GM12878 (cell line): Measurements from ENCODE around the gene SESN1. TPM values are rescaled to one million over a fixed set of nuclear protein-coding genes. Genes with fewer than 3 reads are reported as not detected.
A peak's percentile ranks its signal among the peaks of the same experiment; 100 is the strongest.

Experiments
- ATAC-seq: fragments of 200-7000 bp; cut with Tn5 transposase; 3 replicates; pipeline ENCODE4 v1.9.1; 2020; ENCODE audit warnings: mild to moderate bottlenecking, moderate library complexity
- BruUV-seq: library from RNA; stranded (reverse); fragments of 400-500 nt; replicated peaks from 2 replicates; lab custom pipeline; 2021; lab: Mats Ljungman, UMichigan
- CTCF ChIA-PET: fragments of 300-600 bp; sonication (Branson Sonifier 250); formaldehyde crosslinking; extraction: SDS; loops from one replicate; lab custom pipeline; 2021; ENCODE audit warnings: inconsistent platforms; lab: Yijun Ruan, JAX
- POLR2A ChIA-PET: fragments of 350-600 bp; formaldehyde crosslinking; extraction: SDS; loops from one replicate; lab custom pipeline; 2021; ENCODE audit warnings: inconsistent platforms; lab: Charles Lee
- RAD21 ChIA-PET: fragments of 300-600 bp; sonication (Branson Sonifier 250); formaldehyde crosslinking; loops from one replicate; lab custom pipeline; 2023; ENCODE audit warnings: antibody characterized with exemption; ENCODE audit not compliant: unreplicated experiment; lab: Charles Lee
- SMC1A ChIA-PET: fragments of 300-600 bp; sonication (Branson Sonifier 250); formaldehyde crosslinking; loops from one replicate; lab custom pipeline; 2023; ENCODE audit not compliant: unreplicated experiment, uncharacterized antibody; lab: Charles Lee
- DNase-seq: peaks from one replicate; pipeline ENCODE4 v3.0.0-alpha.2; 2011; ENCODE audit warnings: low read depth, low spot score
- FAIRE-seq: peaks from 3 replicates; lab custom pipeline; 2011; peaks lifted over from hg19 to GRCh38; lab: Jason Lieb, UNC
- H2AFZ ChIP-seq: 2 replicates; pipeline ENCODE4 v1.6.0; 2011; ENCODE audit warnings: low read depth, low read length, control low read depth; ENCODE audit not compliant: control insufficient read depth
- H3K27ac ChIP-seq: 2 replicates; pipeline ENCODE4 v1.5.1; 2011; ENCODE audit warnings: control low read depth; ENCODE audit not compliant: control insufficient read depth, insufficient read depth
- H3K27me3 ChIP-seq, 2 experiments: replicated peaks in 1 of 2; 2 replicates each; pipeline versions ENCODE4 v1.6.0 to v1.6.1; 2011; ENCODE audit warnings: low read length in 1 of 2; ENCODE audit not compliant: control insufficient read depth in 2 of 2, insufficient read depth in 2 of 2
- H3K36me3 ChIP-seq, 2 experiments: 2 replicates each; pipeline ENCODE4 v1.5.1; 2011; ENCODE audit warnings: low read length in 1 of 2; ENCODE audit not compliant: control insufficient read depth in 2 of 2, insufficient read depth in 2 of 2
- H3K4me1 ChIP-seq: 2 replicates; pipeline ENCODE4 v1.6.1; 2011; ENCODE audit warnings: mild to moderate bottlenecking, low read length, moderate library complexity, mixed read lengths; ENCODE audit not compliant: control insufficient read depth, insufficient read depth
- H3K4me2 ChIP-seq: 2 replicates; pipeline ENCODE4 v1.6.0; 2011; ENCODE audit warnings: control low read depth; ENCODE audit not compliant: control insufficient read depth, insufficient read depth
- H3K4me3 ChIP-seq: fragments of 200-600 bp; sonication (generic); 2 replicates; pipeline ENCODE4 v1.5.1; 2016
- H3K79me2 ChIP-seq: 2 replicates; pipeline ENCODE4 v1.6.0; 2011; ENCODE audit warnings: low read length; ENCODE audit not compliant: control insufficient read depth, insufficient read depth
- H3K9ac ChIP-seq: 2 replicates; pipeline ENCODE4 v1.8.0; 2011; ENCODE audit warnings: low read length, control low read depth, mixed read lengths; ENCODE audit not compliant: control insufficient read depth, insufficient read depth
- H3K9me3 ChIP-seq: replicated peaks from 3 replicates; pipeline ENCODE4 v1.5.1; 2011; ENCODE audit warnings: mild to moderate bottlenecking, low read length; ENCODE audit not compliant: control insufficient read depth, insufficient read depth
- H4K20me1 ChIP-seq: 2 replicates; pipeline ENCODE4 v1.6.0; 2011; ENCODE audit not compliant: control insufficient read depth, insufficient read depth
- BMI1 ChIP-seq: fragments of 450-650 bp; IDR thresholded peaks from 2 replicates; pipeline ENCODE4 v1.6.1; 2016; ENCODE audit warnings: mild to moderate bottlenecking, moderate library complexity, borderline replicate concordance
- CHD1 ChIP-seq: IDR thresholded peaks from 2 replicates; pipeline ENCODE4 v1.6.1; 2012; ENCODE audit warnings: low read depth, low read length, improper control_type of control experiment
- CHD4 ChIP-seq: fragments of 200-600 bp; sonication (generic); IDR thresholded peaks from 2 replicates; pipeline ENCODE4 v1.6.1; 2016; ENCODE audit warnings: mild to moderate bottlenecking
- CREM ChIP-seq: IDR thresholded peaks from 2 replicates; pipeline ENCODE4 v1.6.1; 2014; ENCODE audit warnings: antibody characterized with exemption, low read depth
- FOXK2 ChIP-seq: fragments of 450-650 bp; IDR thresholded peaks from 2 replicates; pipeline ENCODE4 v1.6.1; 2017; ENCODE audit warnings: mild to moderate bottlenecking, moderate library complexity
- IKZF1 ChIP-seq: fragments of 450-650 bp; conservative IDR thresholded peaks from 2 replicates; pipeline ENCODE4 v1.6.1; 2017; ENCODE audit warnings: antibody characterized with exemption, mild to moderate bottlenecking
- KAT2A ChIP-seq: conservative IDR thresholded peaks from 2 replicates; pipeline ENCODE4 v1.6.1; 2011; ENCODE audit warnings: low read depth, low read length; ENCODE audit not compliant: control insufficient read depth
- KLF5 ChIP-seq: fragments of 450-650 bp; IDR thresholded peaks from 2 replicates; pipeline ENCODE4 v1.6.1; 2014; ENCODE audit warnings: mild to moderate bottlenecking; ENCODE audit not compliant: partially characterized antibody
- STAT3 ChIP-seq: IDR thresholded peaks from 2 replicates; pipeline ENCODE4 v1.6.1; 2011; ENCODE audit warnings: low read depth, low read length, improper control_type of control experiment
- ZNF207 ChIP-seq: fragments of 450-650 bp; IDR thresholded peaks from 2 replicates; pipeline ENCODE4 v1.6.1; 2014; ENCODE audit warnings: antibody characterized with exemption, mild to moderate bottlenecking, borderline replicate concordance
- in situ Hi-C: fragments of 300-500 bp; cut with MboI; formaldehyde crosslinking; loops from 9 replicates; pipeline ENCODE4 v1.14.3; 2018; ENCODE audit warnings: mixed read lengths
- intact Hi-C: fragments of 100-400 bp; cut with micrococcal nuclease; formaldehyde crosslinking; loops from one replicate; pipeline ENCODE4 v1.14.2; 2022; ENCODE audit not compliant: unreplicated experiment
- polyA plus RNA-seq, 11 experiments: library from polyadenylated mRNA; depleted of rRNA in 4 of 11; unstranded in 6 of 11; stranded (reverse) in 5 of 11; fragments of >200 nt; fragmentation: Nextera tagmentation in 4 of 11; fragmentation: Illumina TruSeq in 1 of 11; extraction: Ambion mirVana in 4 of 11; extraction: Trizol in 1 of 11; gene quantifications; 1 replicate in 1 of 11; 2 replicates in 10 of 11; pipeline versions ENCODE4 v1.2.1 to v1.2.3, GENCODE V29; 2011 to 2016; ENCODE audit warnings: inconsistent platforms in 2 of 11, missing spikeins in 2 of 11, low read depth in 1 of 11
- total RNA-seq, 4 experiments: library from RNA; depleted of rRNA in 3 of 4; stranded (reverse); fragments of >200 nt in 3 of 4; fragmentation: Illumina TruSeq in 1 of 4; extraction: Trizol in 1 of 4; gene quantifications; 2 replicates each; pipeline versions ENCODE4 v1.2.1 to v1.2.3, GENCODE V29; 2013 to 2021
- TF ChIP-seq, protein P1 (sequence below): fragments of 450-650 bp; conservative IDR thresholded peaks from 2 replicates; pipeline ENCODE4 v1.6.1; 2017; ENCODE audit warnings: mild to moderate bottlenecking, moderate library complexity

SESN1 gene
- total and polyA plus RNA-seq, 10 of the 15 experiments (the other 5 are each of a cell fraction or from before 2014, with no cell fraction given), result 1.3 to 13.0 (median 3.3) TPM

DNA sequence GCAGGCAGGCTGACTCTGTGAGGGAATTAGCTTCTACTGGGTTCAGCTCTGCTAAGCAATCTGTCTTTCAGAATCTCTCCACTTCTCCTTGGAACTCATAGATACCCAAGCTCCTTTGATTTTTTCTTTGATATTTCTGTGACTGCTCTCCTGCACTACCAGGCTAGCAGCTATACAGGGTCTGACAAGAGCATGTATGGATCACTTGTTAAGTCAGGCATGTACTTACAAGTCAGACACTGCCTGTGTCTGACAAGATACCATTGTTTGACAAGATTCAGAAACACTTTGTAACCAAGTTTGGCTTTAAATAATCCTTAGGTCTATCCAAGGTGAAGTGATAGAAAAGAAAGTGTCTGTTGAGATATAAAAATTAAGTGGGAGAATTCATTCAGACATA is 79.5 kb downstream of the SESN1 start:
- H3K4me1 ChIP-seq, result no peaks in the 10 kb centered on the region
- CTCF ChIA-PET, result interaction anchor here (1.8 kb wide), 2 partner anchors 58 to 60 kb away, joined by 5 to 7 read pairs; no protein-coding TSS in a partner anchor
- POLR2A ChIA-PET, result no interaction called here
- peak; percentile 77 for FAIRE-seq
- peaks cover 0 to 6% of the 10 kb centered on the region in 2 experiments; a peak in 2 of 4 replicates for H3K27me3 ChIP-seq
- H4K20me1 ChIP-seq, result no peaks in the 10 kb centered on the region
- RAD21 ChIA-PET, result interaction anchor here (0.6 to 1.2 kb wide), 2 partner anchors 15 to 122 kb away, joined by 3 read pairs; no protein-coding TSS in a partner anchor
- SMC1A ChIA-PET, result no interaction called here
- no peak overlapping the region for H3K27ac ChIP-seq
- ATAC-seq, result no peak
- intact Hi-C loops (no loop called here), in situ Hi-C loops (no loop called here)
- no peaks in the 10 kb centered on the region for H3K36me3 ChIP-seq
- H2AFZ ChIP-seq, result no peak overlapping the region
- TF ChIP-seq IKZF1, result no peak
- no peak for TF ChIP-seq CHD4
- TF ChIP-seq CREM, result no peak
- no peak for TF ChIP-seq FOXK2
- TF ChIP-seq KAT2A, result no peak
- TF ChIP-seq STAT3, result no peak
- no peak for TF ChIP-seq KLF5
- no peak for TF ChIP-seq CHD1
- no peak for TF ChIP-seq BMI1
- TF ChIP-seq, protein P1, sequence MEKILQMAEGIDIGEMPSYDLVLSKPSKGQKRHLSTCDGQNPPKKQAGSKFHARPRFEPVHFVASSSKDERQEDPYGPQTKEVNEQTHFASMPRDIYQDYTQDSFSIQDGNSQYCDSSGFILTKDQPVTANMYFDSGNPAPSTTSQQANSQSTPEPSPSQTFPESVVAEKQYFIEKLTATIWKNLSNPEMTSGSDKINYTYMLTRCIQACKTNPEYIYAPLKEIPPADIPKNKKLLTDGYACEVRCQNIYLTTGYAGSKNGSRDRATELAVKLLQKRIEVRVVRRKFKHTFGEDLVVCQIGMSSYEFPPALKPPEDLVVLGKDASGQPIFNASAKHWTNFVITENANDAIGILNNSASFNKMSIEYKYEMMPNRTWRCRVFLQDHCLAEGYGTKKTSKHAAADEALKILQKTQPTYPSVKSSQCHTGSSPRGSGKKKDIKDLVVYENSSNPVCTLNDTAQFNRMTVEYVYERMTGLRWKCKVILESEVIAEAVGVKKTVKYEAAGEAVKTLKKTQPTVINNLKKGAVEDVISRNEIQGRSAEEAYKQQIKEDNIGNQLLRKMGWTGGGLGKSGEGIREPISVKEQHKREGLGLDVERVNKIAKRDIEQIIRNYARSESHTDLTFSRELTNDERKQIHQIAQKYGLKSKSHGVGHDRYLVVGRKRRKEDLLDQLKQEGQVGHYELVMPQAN, result no peak
- no peak for TF ChIP-seq ZNF207
- no peaks in the 10 kb centered on the region for H3K79me2 ChIP-seq
- BruUV-seq, result no TSS peak
- H3K4me2 ChIP-seq, result no peak overlapping the region
- H3K9me3 ChIP-seq, result no peaks in the 10 kb centered on the region
- no peak for DNase-seq
- no peak overlapping the region for H3K4me3 ChIP-seq
- no peak overlapping the region for H3K9ac ChIP-seq
